ENCODE measurements around the gene ISOC1. TPM values are rescaled to one million over a fixed set of nuclear protein-coding genes. Genes with fewer than 3 reads are reported as not detected.

Gene ISOC1
- total and polyA plus RNA-seq, 10 of the 15 experiments (the other 5 are each of a cell fraction or from before 2014, with no cell fraction given) = 12.6 to 61.8 (median 29.9) TPM

GRCh38 chr5:129094924-129095899 lies 663 bp downstream of the ISOC1 start (continued):
- TF ChIP-seq CUX1 (IDR thresholded peaks at IDR 0.05; ENCODE audit: insufficient replicate concordance, low read depth, low read length) (no peak), HDAC2 (IDR thresholded peaks at IDR 0.05) (no peak), POLR2AphosphoS2 (IDR thresholded peaks at IDR 0.05; ENCODE audit: low read depth, low read length) (no peak), CHD2 (IDR thresholded peaks at IDR 0.05; ENCODE audit: borderline replicate concordance, low read depth, low read length) (no peak), PRDM15 (CRISPR knock-in tag; IDR thresholded peaks at IDR 0.05) (no peak)
